Measurements from ENCODE around the gene UQCC3. TPM values are rescaled to one million over a fixed set of nuclear protein-coding genes. Genes with fewer than 3 reads are reported as not detected.

UQCC3 gene
- total RNA-seq, 4 donors from 2014 or later = 7.3 to 9.9 (median 8.2) TPM

GRCh38 chr11:62652161-62653006 is 19.1 kb upstream of the UQCC3 start:
- ATAC-seq (ENCODE audit: low FRiP score) (no peak), DNase-seq (ENCODE audit: low spot score) (no peak)
- no peak for TF ChIP-seq CTCF (IDR thresholded peaks at IDR 0.05)

GRCh38 chr11:62654297-62654696 is 17.2 kb upstream of the UQCC3 start:
- no peak for ATAC-seq (ENCODE audit: low FRiP score)

GRCh38 chr11:62656796-62657429 is 14.6 kb upstream of the UQCC3 start:
- ATAC-seq (ENCODE audit: low FRiP score) (no peak), DNase-seq (ENCODE audit: low spot score) (no peak)
- no peak for TF ChIP-seq CTCF (IDR thresholded peaks at IDR 0.05)

More at GRCh38 chr11:62654297-62654696, 17.2 kb upstream of the UQCC3 start:
- DNase-seq (ENCODE audit: low spot score) = no peak
- TF ChIP-seq CTCF (IDR thresholded peaks at IDR 0.05) = no peak

GRCh38 chr11:62664405-62665074 is 6.9 kb upstream of the UQCC3 start:
- ATAC-seq (ENCODE audit: low FRiP score) (peak; percentile 30), DNase-seq (ENCODE audit: low spot score) (no peak)
- TF ChIP-seq CTCF (IDR thresholded peaks at IDR 0.05) = no peak

- TF ChIP-seq CTCF (IDR thresholded peaks at IDR 0.05) = no peak
- ATAC-seq (ENCODE audit: low FRiP score) (peak; percentile 95), DNase-seq (ENCODE audit: low spot score) (peak; percentile 87)
These were observed 6.3 kb upstream of the UQCC3 start, which contains the start of the genes C11orf98 and CSKMT for GRCh38 chr11:62665075-62665598. TSS of gene C11orf98 (minus strand) at chr11:62665210. CDS start at chr11:62665169, 41 bp downstream. TSS of gene CSKMT (plus strand) at chr11:62665312. CDS start at chr11:62665880, 568 bp downstream.

- ATAC-seq (ENCODE audit: low FRiP score) = peak; percentile 30
- DNase-seq (ENCODE audit: low spot score) = no peak
- no peak for TF ChIP-seq CTCF (IDR thresholded peaks at IDR 0.05)
These were observed 5.7 kb upstream of the UQCC3 start for GRCh38 chr11:62665599-62666258.
